ENCODE results near the gene SLC35B3.
"Not testable (repeated sequence)": the region's sequence is repeated elsewhere in the genome, so short reads cannot be mapped to it uniquely, and the experiment has no call there.

The SLC35B3 gene

GRCh38 chr6:8414844-8415243 lies 20.5 kb downstream of the SLC35B3 start:
- no peak for DNase-seq (ENCODE audit: low read depth in 2 of 2)

- DNase-seq (ENCODE audit: low read depth in 2 of 2): not testable (repeated sequence)
Measured at GRCh38 chr6:8405946-8406345, 29.4 kb downstream of the SLC35B3 start.

GRCh38 chr6:8402546-8402945 lies 32.8 kb downstream of the SLC35B3 start:
- DNase-seq (ENCODE audit: low read depth in 2 of 2): no peak

- no peak for DNase-seq (ENCODE audit: low read depth in 2 of 2)
Measured at GRCh38 chr6:8400663-8401062, 34.7 kb downstream of the SLC35B3 start.

GRCh38 chr6:8392569-8392968 lies 42.8 kb downstream of the SLC35B3 start:
- DNase-seq (ENCODE audit: low read depth in 2 of 2): no peak

- DNase-seq (ENCODE audit: low read depth in 2 of 2): no peak
Measured at GRCh38 chr6:8391934-8392333, 43.4 kb downstream of the SLC35B3 start.

GRCh38 chr6:8389036-8389818 lies 46.1 kb downstream of the SLC35B3 start:
- DNase-seq (ENCODE audit: low read depth in 2 of 2): no peak

- DNase-seq (ENCODE audit: low read depth in 2 of 2): no peak
Measured at GRCh38 chr6:8387942-8388437, 47.4 kb downstream of the SLC35B3 start.

GRCh38 chr6:8383584-8383983 lies 51.8 kb downstream of the SLC35B3 start:
- no peak for DNase-seq (ENCODE audit: low read depth in 2 of 2)

GRCh38 chr6:8382434-8382833 lies 52.9 kb downstream of the SLC35B3 start:
- DNase-seq (ENCODE audit: low read depth in 2 of 2): no peak

- no peak for DNase-seq (ENCODE audit: low read depth in 2 of 2)
Measured at GRCh38 chr6:8375916-8376315, 59.4 kb downstream of the SLC35B3 start.

Measured in stimulated activated CD4-positive, alpha-beta T cell treated with anti-CD3 and anti-CD28 coated beads, Interleukin-1b, Interleukin-23, amount 100 ng/mL, for 4 hours (primary cell).